A673 (cell line): ENCODE measurements around the gene TTC28. TPM values are rescaled to one million over a fixed set of nuclear protein-coding genes. Genes with fewer than 3 reads are reported as not detected.
"Not testable (repeated sequence)": the region's sequence is repeated elsewhere in the genome, so short reads cannot be mapped to it uniquely, and the experiment has no call there.

ENCODE experiments used
- BruUV-seq: library from RNA; stranded (reverse); fragments of 400-500 nt; replicated peaks from 2 replicates; lab custom pipeline; 2021; lab: Mats Ljungman, UMichigan
- CTCF ChIA-PET: fragments of 300-600 bp; sonication (Branson Sonifier 250); formaldehyde crosslinking; loops from one replicate; lab custom pipeline; 2022; ENCODE audit warnings: antibody characterized with exemption; lab: Charles Lee
- POLR2A ChIA-PET: fragments of 300-600 bp; sonication (Branson Sonifier 250); formaldehyde crosslinking; loops from one replicate; lab custom pipeline; 2022; ENCODE audit warnings: antibody characterized with exemption; ENCODE audit not compliant: low non-redundant PET; lab: Charles Lee
- DNase-seq: peaks from one replicate; pipeline ENCODE4 v3.0.0-alpha.2; 2015; ENCODE audit warnings: low spot score
- H3K27ac ChIP-seq: fragments of 200-600 bp; sonication (generic); 2 replicates; pipeline ENCODE4 v1.5.1; 2016; ENCODE audit warnings: mixed run types, low read depth, mild to moderate bottlenecking, mixed read lengths, antibody characterized with exemption, low read length; ENCODE audit not compliant: poor library complexity, severe bottlenecking
- H3K27me3 ChIP-seq: fragments of 200-600 bp; sonication (generic); replicated peaks from 2 replicates; pipeline ENCODE4 v1.6.1; 2017; ENCODE audit warnings: mixed run types, low read depth, mild to moderate bottlenecking, mixed read lengths, antibody characterized with exemption, low read length; ENCODE audit not compliant: insufficient read depth, poor library complexity
- H3K36me3 ChIP-seq: fragments of 200-600 bp; sonication (generic); 2 replicates; pipeline ENCODE4 v1.6.1; 2016; ENCODE audit warnings: mixed run types, mild to moderate bottlenecking, mixed read lengths, antibody characterized with exemption, low read length; ENCODE audit not compliant: insufficient read depth, poor library complexity, severe bottlenecking
- H3K4me1 ChIP-seq: fragments of 200-600 bp; sonication (generic); 2 replicates; pipeline ENCODE4 v1.6.1; 2017; ENCODE audit warnings: mixed run types, mild to moderate bottlenecking, mixed read lengths, antibody characterized with exemption, low read length; ENCODE audit not compliant: insufficient read depth, poor library complexity, severe bottlenecking
- H3K4me3 ChIP-seq: fragments of 200-600 bp; sonication (generic); 2 replicates; pipeline ENCODE4 v1.5.1; 2016; ENCODE audit warnings: low read depth, mixed run types, mild to moderate bottlenecking, mixed read lengths, low read length; ENCODE audit not compliant: poor library complexity, severe bottlenecking
- H3K9me3 ChIP-seq: fragments of 200-600 bp; sonication (generic); 2 replicates; pipeline ENCODE4 v1.6.1; 2016; ENCODE audit warnings: mixed run types, low read depth, mild to moderate bottlenecking, mixed read lengths, antibody characterized with exemption, low read length; ENCODE audit not compliant: poor library complexity, severe bottlenecking
- CTCF ChIP-seq: fragments of 300-800, 200-600 bp; sonication (generic); conservative IDR thresholded peaks from 2 replicates; pipeline ENCODE4 v1.5.1; 2017; ENCODE audit warnings: low read depth, mild to moderate bottlenecking, antibody characterized with exemption, low read length, moderate library complexity, mixed read lengths
- EZH2 ChIP-seq: fragments of 200-600 bp; sonication (generic); IDR thresholded peaks from 2 replicates; pipeline ENCODE4 v1.6.1; 2017; ENCODE audit warnings: borderline replicate concordance, low read depth, mild to moderate bottlenecking, mixed read lengths, antibody characterized with exemption, low read length; ENCODE audit not compliant: poor library complexity, severe bottlenecking
- intact Hi-C: fragments of 100-400 bp; cut with micrococcal nuclease; formaldehyde crosslinking; loops from one replicate; pipeline ENCODE4 v1.10.0; 2022; ENCODE audit not compliant: unreplicated experiment
- total RNA-seq: library from RNA; stranded (reverse); gene quantifications from 2 replicates; pipeline ENCODE4 v1.2.3, GENCODE V29; 2021

The TTC28 gene
- total RNA-seq, 1 experiment from 2014 or later = 48.7 TPM

- intact Hi-C loops = not testable (repeated sequence)
- BruUV-seq = TSS peak; percentile 22
These were observed 646 bp downstream of the TTC28 start for GRCh38 chr22:28678778-28679610.

GRCh38 chr22:28678170-28678569 is 1.5 kb downstream of the TTC28 start:
- DNase-seq, POLR2A ChIA-PET, intact Hi-C loops, CTCF ChIA-PET, H3K4me1 ChIP-seq, H3K9me3 ChIP-seq, H3K27ac ChIP-seq, H3K36me3 ChIP-seq, H3K27me3 ChIP-seq, BruUV-seq: not testable (repeated sequence)
- peak overlapping the region; percentile 69 for H3K4me3 ChIP-seq

More at GRCh38 chr22:28678778-28679610, 646 bp downstream of the TTC28 start:
- H3K4me1 ChIP-seq, H3K9me3 ChIP-seq, CTCF ChIA-PET, H3K36me3 ChIP-seq, H3K27me3 ChIP-seq: not testable (repeated sequence)
- DNase-seq = peak; percentile 34
- H3K27ac ChIP-seq = peak overlapping the region; percentile 78
- POLR2A ChIA-PET = interaction anchor here (0.6 kb wide), 1 partner anchor 123 kb away, joined by 3 read pairs; no protein-coding TSS in a partner anchor
- peak overlapping the region; percentile 69 for H3K4me3 ChIP-seq

- no peak overlapping the region for H3K27ac ChIP-seq
- no TSS peak for BruUV-seq
- H3K27me3 ChIP-seq = no peaks in the 10 kb centered on the region
- H3K9me3 ChIP-seq = no peaks in the 10 kb centered on the region
- intact Hi-C loops = no loop called here
- ChIA-PET POLR2A (no interaction called here), CTCF (no interaction called here)
- no peak overlapping the region for H3K4me3 ChIP-seq
- H3K36me3 ChIP-seq = no peaks in the 10 kb centered on the region
- TF ChIP-seq EZH2 = no peak
- TF ChIP-seq CTCF = no peak
- no peaks in the 10 kb centered on the region for H3K4me1 ChIP-seq
- DNase-seq = no peak
These were observed 5.5 kb downstream of the TTC28 start for GRCh38 chr22:28674121-28674563.

- POLR2A ChIA-PET = interaction anchor here (0.7 kb wide), 1 partner anchor 42 kb away, joined by 5 read pairs; no protein-coding TSS in a partner anchor
- H3K27ac ChIP-seq = no peak overlapping the region
- TF ChIP-seq EZH2 (no peak), CTCF (no peak)
- H3K4me3 ChIP-seq = no peak overlapping the region
- no peak for DNase-seq
- H3K27me3 ChIP-seq = no peaks in the 10 kb centered on the region
- CTCF ChIA-PET = no interaction called here
- H3K4me1 ChIP-seq = no peaks in the 10 kb centered on the region
- no peaks in the 10 kb centered on the region for H3K36me3 ChIP-seq
- intact Hi-C loops = no loop called here
- no TSS peak for BruUV-seq
- H3K9me3 ChIP-seq = no peaks in the 10 kb centered on the region
These were observed 8.9 kb downstream of the TTC28 start for GRCh38 chr22:28670756-28671155.
